ENCODE data around the gene CDNF. TPM values are rescaled to one million over a fixed set of nuclear protein-coding genes. Genes with fewer than 3 reads are reported as not detected.

The CDNF gene
- total and polyA plus RNA-seq, 2 donors (not counting 3 experiments of a cell fraction or from before 2014, with no cell fraction given) = 0.40 to 0.58 TPM

DNA sequence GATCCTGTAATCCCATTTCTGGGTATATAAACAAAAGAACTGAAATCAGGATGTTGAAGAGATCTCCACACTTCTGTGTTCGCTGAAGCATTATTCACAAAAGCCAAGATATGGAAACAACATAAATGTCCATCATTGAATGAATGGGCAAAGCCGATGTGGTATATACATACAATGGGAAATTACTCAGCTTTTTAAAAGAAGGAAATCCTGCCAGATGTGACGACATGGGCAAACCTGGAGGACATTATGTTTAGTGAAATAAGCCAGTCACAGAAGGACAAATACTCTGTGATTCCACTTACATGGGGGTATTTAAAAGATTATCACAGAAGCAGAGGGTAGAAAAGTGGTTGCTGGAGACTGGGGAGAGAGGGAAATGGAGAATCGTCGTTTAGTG lies 39.2 kb downstream of the CDNF start:
- Histone ChIP-seq H3K27me3 (ENCODE audit: control insufficient read depth in 2 of 2, insufficient read depth in 2 of 2, low read length in 2 of 2) (no peaks in the 10 kb centered on the region), H3K79me2 (ENCODE audit: control insufficient read depth, insufficient read depth, low read length) (no peaks in the 10 kb centered on the region), H3K4me3 (replicated peaks in 1 of 3; ENCODE audit: insufficient read depth in 1 of 3, low read depth in 1 of 3, low read length in 3 of 3) (no peak overlapping the region), H4K20me1 (replicated peaks; ENCODE audit: control insufficient read depth, extremely low read depth, insufficient read depth, low read length) (no peaks in the 10 kb centered on the region), H3K36me3 (ENCODE audit: control insufficient read depth in 2 of 2, extremely low read depth in 1 of 2, insufficient read depth in 2 of 2, low read length in 2 of 2) (no peaks in the 10 kb centered on the region), H3K27ac (ENCODE audit: insufficient read depth, low read depth, low read length) (peak overlapping the region; percentile 82), H3K9me3 (replicated peaks; ENCODE audit: control insufficient read depth, insufficient read depth, low read length) (no peaks in the 10 kb centered on the region), H3K9me1 (replicated peaks; ENCODE audit: control insufficient read depth, extremely low read depth, insufficient read depth, low read length) (no peaks in the 10 kb centered on the region), H3K4me1 (ENCODE audit: control insufficient read depth, extremely low read depth, insufficient read depth, low read length) (peaks cover 14% of the 10 kb centered on the region), H3K9ac (replicated peaks; ENCODE audit: extremely low read depth, insufficient read depth, low read length) (peak overlapping the region; percentile 25), H3K4me2 (ENCODE audit: insufficient read depth, low read length) (peak overlapping the region; percentile 23), H2AFZ (ENCODE audit: low read depth, low read length) (peak overlapping the region; percentile 82)
- dilution Hi-C loops (cut with MboI; ENCODE audit: extremely low pct_ligation_motif_present, low sequenced_read_pairs) (no loop called here), intact Hi-C loops (cut with micrococcal nuclease) (loop anchor here (1.0 kb wide), 1 partner anchor 16 kb away; no protein-coding TSS in a partner anchor)
- DNase-seq (ENCODE audit: low read depth, low spot score) (peak; percentile 92), FAIRE-seq (peak; percentile 87)
- no TSS peak for BruUV-seq (replicated peaks)
- CTCF ChIA-PET = interaction anchor here (0.6 to 1.5 kb wide), 5 partner anchors 12 to 171 kb away, joined by 3 to 4 read pairs (median 3); no protein-coding TSS in a partner anchor
- POLR2A ChIA-PET = no interaction called here
- TF ChIP-seq FOS (IDR thresholded peaks at IDR 0.05; ENCODE audit: borderline replicate concordance, insufficient read depth, low read length) (peak; percentile 29), JUN (IDR thresholded peaks at IDR 0.05; ENCODE audit: borderline replicate concordance, insufficient read depth, insufficient read length, low read depth) (peak; percentile 69), MAX (IDR thresholded peaks at IDR 0.05; ENCODE audit: insufficient read depth, insufficient read length) (no peak)

DNA sequence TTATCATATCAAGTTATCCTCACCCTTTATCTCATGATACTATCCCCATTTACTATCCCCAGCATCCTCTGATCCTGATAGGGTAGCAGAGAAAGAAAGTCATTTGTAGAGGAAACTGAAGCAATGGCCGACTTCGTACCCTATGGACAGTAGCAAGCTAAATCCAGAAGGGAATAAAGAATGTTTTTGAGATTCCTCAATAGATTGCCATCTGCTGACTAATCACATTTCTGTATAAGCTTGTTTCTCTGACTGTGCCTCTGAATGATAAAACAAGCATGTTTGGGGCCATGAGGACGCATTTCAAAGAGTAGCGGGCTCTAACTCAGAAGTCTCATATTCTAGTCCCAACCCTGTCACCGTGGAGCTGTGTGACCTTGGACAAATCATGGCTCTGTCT lies 49.9 kb downstream of the CDNF start:
- Histone ChIP-seq H4K20me1 (replicated peaks; ENCODE audit: control insufficient read depth, extremely low read depth, insufficient read depth, low read length) (no peaks in the 10 kb centered on the region), H3K79me2 (ENCODE audit: control insufficient read depth, insufficient read depth, low read length) (no peaks in the 10 kb centered on the region), H3K4me2 (ENCODE audit: insufficient read depth, low read length) (no peak overlapping the region), H3K9me3 (replicated peaks; ENCODE audit: control insufficient read depth, insufficient read depth, low read length) (no peaks in the 10 kb centered on the region), H3K27me3 (ENCODE audit: control insufficient read depth in 2 of 2, insufficient read depth in 2 of 2, low read length in 2 of 2) (no peaks in the 10 kb centered on the region), H3K9me1 (replicated peaks; ENCODE audit: control insufficient read depth, extremely low read depth, insufficient read depth, low read length) (no peaks in the 10 kb centered on the region), H3K36me3 (ENCODE audit: control insufficient read depth in 2 of 2, extremely low read depth in 1 of 2, insufficient read depth in 2 of 2, low read length in 2 of 2) (no peaks in the 10 kb centered on the region), H2AFZ (ENCODE audit: low read depth, low read length) (no peak overlapping the region), H3K27ac (ENCODE audit: insufficient read depth, low read depth, low read length) (no peak overlapping the region), H3K4me1 (ENCODE audit: control insufficient read depth, extremely low read depth, insufficient read depth, low read length) (peaks cover 9% of the 10 kb centered on the region), H3K4me3 (replicated peaks in 1 of 3; ENCODE audit: insufficient read depth in 1 of 3, low read depth in 1 of 3, low read length in 3 of 3) (no peak overlapping the region), H3K9ac (replicated peaks; ENCODE audit: extremely low read depth, insufficient read depth, low read length) (no peak overlapping the region)
- intact Hi-C loops (cut with micrococcal nuclease) (no loop called here), dilution Hi-C loops (cut with MboI; ENCODE audit: extremely low pct_ligation_motif_present, low sequenced_read_pairs) (no loop called here)
- BruUV-seq (replicated peaks) = no TSS peak
- ChIA-PET POLR2A (no interaction called here), CTCF (interaction anchor here (1.6 kb wide), 1 partner anchor 11 kb away, joined by 3 read pairs; no protein-coding TSS in a partner anchor)
- FAIRE-seq = no peak
- TF ChIP-seq FOS (IDR thresholded peaks at IDR 0.05; ENCODE audit: borderline replicate concordance, insufficient read depth, low read length) (no peak), GATA2 (IDR thresholded peaks at IDR 0.05; ENCODE audit: insufficient read depth, insufficient read length, low read depth, low read length) (no peak), POLR2AphosphoS5 (IDR thresholded peaks at IDR 0.05; ENCODE audit: insufficient read depth, low read depth, low read length) (no peak), MAX (IDR thresholded peaks at IDR 0.05; ENCODE audit: insufficient read depth, insufficient read length) (no peak), JUN (IDR thresholded peaks at IDR 0.05; ENCODE audit: borderline replicate concordance, insufficient read depth, insufficient read length, low read depth) (no peak), POLR2A (IDR thresholded peaks at IDR 0.05; ENCODE audit: low read depth, low read length) (no peak), EZH2 (IDR thresholded peaks at IDR 0.05; ENCODE audit: borderline replicate concordance, low read depth, low read length, severe bottlenecking) (no peak), MYC (IDR thresholded peaks at IDR 0.05; ENCODE audit: low read depth, low read length) (no peak)
- TF ChIP-seq, protein P1, sequence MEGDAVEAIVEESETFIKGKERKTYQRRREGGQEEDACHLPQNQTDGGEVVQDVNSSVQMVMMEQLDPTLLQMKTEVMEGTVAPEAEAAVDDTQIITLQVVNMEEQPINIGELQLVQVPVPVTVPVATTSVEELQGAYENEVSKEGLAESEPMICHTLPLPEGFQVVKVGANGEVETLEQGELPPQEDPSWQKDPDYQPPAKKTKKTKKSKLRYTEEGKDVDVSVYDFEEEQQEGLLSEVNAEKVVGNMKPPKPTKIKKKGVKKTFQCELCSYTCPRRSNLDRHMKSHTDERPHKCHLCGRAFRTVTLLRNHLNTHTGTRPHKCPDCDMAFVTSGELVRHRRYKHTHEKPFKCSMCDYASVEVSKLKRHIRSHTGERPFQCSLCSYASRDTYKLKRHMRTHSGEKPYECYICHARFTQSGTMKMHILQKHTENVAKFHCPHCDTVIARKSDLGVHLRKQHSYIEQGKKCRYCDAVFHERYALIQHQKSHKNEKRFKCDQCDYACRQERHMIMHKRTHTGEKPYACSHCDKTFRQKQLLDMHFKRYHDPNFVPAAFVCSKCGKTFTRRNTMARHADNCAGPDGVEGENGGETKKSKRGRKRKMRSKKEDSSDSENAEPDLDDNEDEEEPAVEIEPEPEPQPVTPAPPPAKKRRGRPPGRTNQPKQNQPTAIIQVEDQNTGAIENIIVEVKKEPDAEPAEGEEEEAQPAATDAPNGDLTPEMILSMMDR (IDR thresholded peaks at IDR 0.05; ENCODE audit: extremely low read depth in 1 of 2, insufficient read depth in 1 of 2, low read depth in 1 of 2, low read length in 2 of 2) = no peak
- no peak for DNase-seq (ENCODE audit: low read depth, low spot score)
